Neural crest cell (in vitro differentiated cells): ENCODE results near the gene EBF3. TPM values are rescaled to one million over a fixed set of nuclear protein-coding genes. Genes with fewer than 3 reads are reported as not detected.
A peak's percentile ranks its signal among the peaks of the same experiment; 100 is the strongest.

Experiments
- DNase-seq: peaks from one replicate; pipeline ENCODE4 v3.0.0; 2021; ENCODE audit warnings: low read depth, mixed read lengths, low spot score
- H3K27ac Mint-ChIP-seq: one replicate; pipeline ENCODE4 v1.8.0; 2021; ENCODE audit warnings: mild to moderate bottlenecking, mixed read lengths; ENCODE audit not compliant: unreplicated experiment
- H3K27me3 Mint-ChIP-seq: 2 replicates; pipeline ENCODE4 v1.8.0; 2021; ENCODE audit warnings: low read depth, mild to moderate bottlenecking, mixed read lengths
- H3K36me3 Mint-ChIP-seq: 2 replicates; pipeline ENCODE4 v1.8.0; 2021; ENCODE audit warnings: low read depth, mild to moderate bottlenecking, mixed read lengths
- H3K4me1 Mint-ChIP-seq: 2 replicates; pipeline ENCODE4 v1.8.0; 2021; ENCODE audit warnings: mixed read lengths
- H3K4me3 Mint-ChIP-seq: one replicate; pipeline ENCODE4 v1.8.0; 2021; ENCODE audit warnings: mild to moderate bottlenecking, mixed read lengths
- H3K9me3 Mint-ChIP-seq: 2 replicates; pipeline ENCODE4 v1.8.0; 2021; ENCODE audit warnings: mixed read lengths
- CTCF ChIP-seq: fragments of 200-600 bp; sonication (generic); conservative IDR thresholded peaks from 2 replicates; pipeline ENCODE4 v1.5.0; 2021; ENCODE audit warnings: antibody characterized with exemption, mild to moderate bottlenecking
- total RNA-seq: library from RNA; stranded (reverse); gene quantifications from 2 replicates; pipeline ENCODE4 v1.2.1, GENCODE V29; 2021

Gene EBF3
- total RNA-seq, 1 donor from 2014 or later: 11.6 TPM

DNA sequence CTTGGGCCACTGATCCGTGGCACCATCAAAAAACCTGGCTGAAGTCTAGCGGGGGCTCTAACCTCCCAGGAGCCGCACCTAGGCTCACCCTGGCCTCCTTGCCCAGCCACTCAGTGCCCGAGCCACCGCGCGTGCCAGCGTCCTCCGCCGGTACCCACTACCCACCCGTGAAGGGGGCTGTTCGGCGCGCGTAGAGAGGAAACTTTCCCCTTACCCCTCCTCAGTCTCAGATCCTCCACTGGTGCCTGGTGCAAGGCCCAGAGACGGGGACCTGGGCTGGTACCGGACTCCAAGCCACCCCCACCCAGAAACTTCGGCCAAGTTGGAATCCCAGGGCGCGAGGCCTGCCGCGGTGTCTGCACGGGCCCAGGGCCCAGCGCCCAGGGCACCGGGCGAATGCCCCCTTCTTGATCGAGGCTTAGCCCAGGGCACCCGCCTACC lies 3.5 kb upstream of the EBF3 start:
- TF ChIP-seq CTCF: no peak
- H3K4me3 Mint-ChIP-seq: no peak overlapping the region
- no peaks in the 10 kb centered on the region for H3K9me3 Mint-ChIP-seq
- H3K4me1 Mint-ChIP-seq: peaks cover 41% of the 10 kb centered on the region
- H3K27ac Mint-ChIP-seq: no peak overlapping the region
- peaks cover 87% of the 10 kb centered on the region for H3K27me3 Mint-ChIP-seq
- H3K36me3 Mint-ChIP-seq: peaks cover 3% of the 10 kb centered on the region
- DNase-seq: no peak

DNA sequence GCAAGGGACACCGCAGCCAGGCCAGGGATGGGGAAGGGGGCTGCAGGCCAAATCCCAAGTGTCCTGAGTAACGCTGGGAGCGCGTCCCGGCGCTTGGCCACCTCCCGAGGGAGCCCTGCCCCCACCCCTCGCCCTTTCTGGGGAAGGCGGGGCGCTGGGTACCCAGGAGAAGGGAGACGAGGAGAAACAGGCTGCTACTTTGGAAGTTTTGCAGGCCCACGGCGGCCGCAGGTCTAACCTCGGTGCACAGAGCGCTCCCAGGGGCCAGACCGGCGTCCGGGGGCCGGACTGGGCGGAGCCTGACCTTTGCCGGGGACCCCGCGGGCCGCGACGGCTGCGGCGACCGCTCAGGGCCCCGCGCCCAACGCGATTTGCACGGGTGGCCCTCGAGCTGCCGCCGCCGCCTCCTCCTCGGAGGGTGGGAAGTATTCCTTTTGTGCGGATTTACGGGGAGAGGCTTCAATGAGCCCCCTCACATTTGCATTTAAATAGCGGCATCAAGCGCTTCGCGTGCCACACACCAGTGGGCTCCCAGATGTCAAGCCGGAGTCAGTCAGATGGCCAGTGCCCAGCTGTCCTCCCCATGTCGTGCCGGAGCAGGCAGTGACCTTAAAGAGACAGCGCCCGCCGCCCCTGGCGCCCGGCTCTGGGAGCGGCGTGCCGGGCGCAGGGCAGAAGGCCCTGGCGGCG lies 3.0 kb upstream of the EBF3 start:
- Mint-ChIP-seq H3K4me3 (no peak overlapping the region), H3K9me3 (no peaks in the 10 kb centered on the region), H3K4me1 (peaks cover 41% of the 10 kb centered on the region), H3K36me3 (peaks cover 4% of the 10 kb centered on the region), H3K27me3 (peaks cover 88% of the 10 kb centered on the region), H3K27ac (no peak overlapping the region)
- no peak for TF ChIP-seq CTCF
- no peak for DNase-seq

DNA sequence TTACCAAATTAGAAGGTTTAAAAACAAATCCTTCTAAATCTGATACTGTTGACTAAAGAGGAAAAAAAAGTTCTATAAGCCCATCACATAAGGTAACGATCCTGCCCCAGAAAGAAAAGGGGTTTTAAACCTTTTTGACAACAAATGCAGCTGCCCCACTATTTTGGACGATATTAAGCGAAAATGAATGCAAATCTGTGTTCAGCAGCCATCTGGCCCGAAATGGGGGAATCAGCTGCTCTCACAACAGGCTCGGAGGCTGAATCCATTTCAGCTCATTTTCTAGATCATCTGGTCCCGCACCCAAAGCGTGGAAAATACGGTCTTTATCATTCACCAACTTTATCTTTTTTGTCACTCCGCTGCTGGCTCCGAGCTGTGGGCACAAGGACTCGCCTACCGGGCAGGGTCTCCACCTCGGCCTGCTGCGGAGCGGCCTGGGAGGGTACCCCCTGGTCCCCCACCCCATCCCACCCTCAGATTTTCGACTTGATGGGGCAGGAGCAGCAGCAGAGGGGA lies 2.4 kb upstream of the EBF3 start:
- no peak for DNase-seq
- peaks cover 4% of the 10 kb centered on the region for H3K36me3 Mint-ChIP-seq
- no peaks in the 10 kb centered on the region for H3K9me3 Mint-ChIP-seq
- H3K4me1 Mint-ChIP-seq: peaks cover 37% of the 10 kb centered on the region
- no peak overlapping the region for H3K27ac Mint-ChIP-seq
- peak overlapping the region; percentile 80 for H3K4me3 Mint-ChIP-seq
- H3K27me3 Mint-ChIP-seq: peaks cover 88% of the 10 kb centered on the region
- no peak for TF ChIP-seq CTCF

- peak overlapping the region; percentile 80 for H3K4me3 Mint-ChIP-seq
- TF ChIP-seq CTCF: no peak
- H3K27me3 Mint-ChIP-seq: peaks cover 90% of the 10 kb centered on the region
- H3K36me3 Mint-ChIP-seq: peaks cover 4% of the 10 kb centered on the region
- H3K4me1 Mint-ChIP-seq: peaks cover 35% of the 10 kb centered on the region
- H3K27ac Mint-ChIP-seq: no peak overlapping the region
- no peaks in the 10 kb centered on the region for H3K9me3 Mint-ChIP-seq
- DNase-seq: no peak
Observed at GRCh38 chr10:129965959-129966358, 1.9 kb upstream of the EBF3 start.

- H3K9me3 Mint-ChIP-seq: no peaks in the 10 kb centered on the region
- TF ChIP-seq CTCF: no peak
- H3K27me3 Mint-ChIP-seq: peaks cover 90% of the 10 kb centered on the region
- H3K4me3 Mint-ChIP-seq: peak overlapping the region; percentile 80
- H3K27ac Mint-ChIP-seq: no peak overlapping the region
- no peak for DNase-seq
- H3K36me3 Mint-ChIP-seq: peaks cover 4% of the 10 kb centered on the region
- peaks cover 35% of the 10 kb centered on the region for H3K4me1 Mint-ChIP-seq
Observed at GRCh38 chr10:129965425-129965808, 1.3 kb upstream of the EBF3 start.
